ENCODE measurements around the gene CRYL1. TPM values are rescaled to one million over a fixed set of nuclear protein-coding genes. Genes with fewer than 3 reads are reported as not detected.

The CRYL1 gene
- total RNA-seq, 6 experiments from 2014 or later, result 10.9 to 13.2 (median 12.0) TPM

- no peak overlapping the region for H3K4me3 Mint-ChIP-seq
- H3K27ac Mint-ChIP-seq, result no peak overlapping the region
- H3K4me1 Mint-ChIP-seq (ENCODE audit: low read depth), result no peaks in the 10 kb centered on the region
- peaks cover 7% of the 10 kb centered on the region; the same call in 1 of the 2 replicates for H3K9me3 Mint-ChIP-seq
- H3K27me3 Mint-ChIP-seq (ENCODE audit: insufficient read depth), result peaks cover 20% of the 10 kb centered on the region
- H3K36me3 Mint-ChIP-seq (ENCODE audit: low read depth), result no peaks in the 10 kb centered on the region
- TF ChIP-seq, protein P1, sequence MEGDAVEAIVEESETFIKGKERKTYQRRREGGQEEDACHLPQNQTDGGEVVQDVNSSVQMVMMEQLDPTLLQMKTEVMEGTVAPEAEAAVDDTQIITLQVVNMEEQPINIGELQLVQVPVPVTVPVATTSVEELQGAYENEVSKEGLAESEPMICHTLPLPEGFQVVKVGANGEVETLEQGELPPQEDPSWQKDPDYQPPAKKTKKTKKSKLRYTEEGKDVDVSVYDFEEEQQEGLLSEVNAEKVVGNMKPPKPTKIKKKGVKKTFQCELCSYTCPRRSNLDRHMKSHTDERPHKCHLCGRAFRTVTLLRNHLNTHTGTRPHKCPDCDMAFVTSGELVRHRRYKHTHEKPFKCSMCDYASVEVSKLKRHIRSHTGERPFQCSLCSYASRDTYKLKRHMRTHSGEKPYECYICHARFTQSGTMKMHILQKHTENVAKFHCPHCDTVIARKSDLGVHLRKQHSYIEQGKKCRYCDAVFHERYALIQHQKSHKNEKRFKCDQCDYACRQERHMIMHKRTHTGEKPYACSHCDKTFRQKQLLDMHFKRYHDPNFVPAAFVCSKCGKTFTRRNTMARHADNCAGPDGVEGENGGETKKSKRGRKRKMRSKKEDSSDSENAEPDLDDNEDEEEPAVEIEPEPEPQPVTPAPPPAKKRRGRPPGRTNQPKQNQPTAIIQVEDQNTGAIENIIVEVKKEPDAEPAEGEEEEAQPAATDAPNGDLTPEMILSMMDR (IDR thresholded peaks at IDR 0.05), result no peak
- no peak for DNase-seq
Measured at GRCh38 chr13:20394506-20394905, 131.2 kb downstream of the CRYL1 start.

DNA sequence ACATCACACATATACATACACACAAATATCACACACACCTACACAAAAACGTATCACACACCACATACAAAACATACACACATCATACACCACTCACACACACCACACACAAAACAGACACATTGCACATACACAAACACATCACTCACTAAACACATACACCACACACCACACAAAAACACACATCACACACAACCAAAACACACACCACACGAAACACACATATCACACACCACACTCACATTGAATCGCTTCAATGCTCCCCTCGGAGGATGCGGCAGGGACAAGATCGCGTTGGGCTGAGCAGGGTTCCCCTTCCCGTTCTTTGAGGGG lies 131.5 kb downstream of the CRYL1 start:
- Mint-ChIP-seq H3K27ac (no peak overlapping the region), H3K9me3 (peaks cover 11% of the 10 kb centered on the region; the same call in 1 of the 2 replicates), H3K4me3 (no peak overlapping the region), H3K36me3 (ENCODE audit: low read depth) (no peaks in the 10 kb centered on the region), H3K27me3 (ENCODE audit: insufficient read depth) (peaks cover 20% of the 10 kb centered on the region), H3K4me1 (ENCODE audit: low read depth) (no peaks in the 10 kb centered on the region)
- DNase-seq, result no peak
- TF ChIP-seq, protein P1 (IDR thresholded peaks at IDR 0.05), result no peak

DNA sequence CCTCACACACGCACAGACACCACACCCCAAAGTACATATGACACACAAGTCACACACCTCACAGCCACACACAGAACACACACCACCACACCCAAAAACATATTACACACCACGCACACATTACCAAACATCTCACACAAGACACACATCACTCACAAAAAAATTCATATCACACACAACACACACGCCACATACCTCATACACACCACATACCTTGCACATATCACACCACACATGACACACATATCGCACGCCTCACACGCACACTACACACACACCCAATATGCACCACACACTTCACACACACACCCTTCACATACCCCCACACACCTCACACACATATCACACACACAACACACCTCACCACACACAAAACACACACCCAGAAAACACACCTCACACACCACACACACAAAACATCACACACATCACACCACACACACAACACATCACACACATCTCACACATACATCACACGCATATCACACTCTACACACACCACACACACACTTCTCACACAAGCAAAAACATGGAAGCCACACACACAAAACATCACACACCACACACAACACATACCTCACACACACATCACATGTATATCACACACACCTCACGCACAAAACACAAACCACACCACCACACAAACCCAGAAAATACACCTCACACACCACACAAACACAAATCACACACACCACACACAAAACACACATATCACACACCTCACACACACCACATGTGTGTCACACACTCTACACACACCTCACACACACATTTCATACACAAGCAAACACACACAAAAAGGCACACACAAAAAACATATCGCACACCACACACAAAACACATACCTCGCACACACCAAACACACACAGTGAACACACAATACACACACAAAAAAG lies 132.1 kb downstream of the CRYL1 start:
- Mint-ChIP-seq H3K27ac (no peak overlapping the region), H3K27me3 (ENCODE audit: insufficient read depth) (peaks cover 20% of the 10 kb centered on the region), H3K9me3 (peaks cover 11% of the 10 kb centered on the region; the same call in 1 of the 2 replicates), H3K4me1 (ENCODE audit: low read depth) (no peaks in the 10 kb centered on the region), H3K4me3 (no peak overlapping the region), H3K36me3 (ENCODE audit: low read depth) (no peaks in the 10 kb centered on the region)
- no peak for DNase-seq
- TF ChIP-seq, protein P1 (IDR thresholded peaks at IDR 0.05), result no peak

DNA sequence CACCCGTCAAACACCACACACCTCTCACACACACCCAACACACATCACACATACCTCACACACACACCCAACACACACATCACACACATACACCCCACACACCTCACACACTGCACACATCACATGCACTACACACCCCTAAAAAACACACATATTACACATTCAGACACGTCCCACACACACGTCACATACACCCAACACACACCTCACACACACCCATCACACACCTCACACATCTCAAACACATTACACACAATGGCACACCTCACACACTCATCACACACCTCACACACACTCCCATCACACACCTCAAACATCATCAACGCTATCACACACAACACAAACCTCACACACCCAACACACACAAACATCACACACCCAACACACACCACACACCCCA lies 133.1 kb downstream of the CRYL1 start:
- Mint-ChIP-seq H3K36me3 (ENCODE audit: low read depth) (no peaks in the 10 kb centered on the region), H3K9me3 (peaks cover 11% of the 10 kb centered on the region; the same call in 1 of the 2 replicates), H3K27me3 (ENCODE audit: insufficient read depth) (peaks cover 16% of the 10 kb centered on the region), H3K4me3 (no peak overlapping the region), H3K27ac (no peak overlapping the region), H3K4me1 (ENCODE audit: low read depth) (peaks cover 5% of the 10 kb centered on the region)
- TF ChIP-seq, protein P1 (IDR thresholded peaks at IDR 0.05), result no peak
- no peak for DNase-seq

GRCh38 chr13:20391597-20392452 lies 133.8 kb downstream of the CRYL1 start:
- Mint-ChIP-seq H3K36me3 (ENCODE audit: low read depth) (no peaks in the 10 kb centered on the region), H3K4me1 (ENCODE audit: low read depth) (peaks cover 10% of the 10 kb centered on the region), H3K4me3 (no peak overlapping the region), H3K27me3 (ENCODE audit: insufficient read depth) (peaks cover 16% of the 10 kb centered on the region), H3K9me3 (peaks cover 11% of the 10 kb centered on the region; the same call in 1 of the 2 replicates), H3K27ac (no peak overlapping the region)
- no peak for DNase-seq
- TF ChIP-seq, protein P1 (IDR thresholded peaks at IDR 0.05), result no peak
